ENCODE data around the gene ADH1A. TPM values are rescaled to one million over a fixed set of nuclear protein-coding genes. Genes with fewer than 3 reads are reported as not detected.

ADH1A gene
- polyA plus RNA-seq, 1 donor (not counting 4 experiments of a cell fraction or from before 2014, with no cell fraction given) = not detected

DNA sequence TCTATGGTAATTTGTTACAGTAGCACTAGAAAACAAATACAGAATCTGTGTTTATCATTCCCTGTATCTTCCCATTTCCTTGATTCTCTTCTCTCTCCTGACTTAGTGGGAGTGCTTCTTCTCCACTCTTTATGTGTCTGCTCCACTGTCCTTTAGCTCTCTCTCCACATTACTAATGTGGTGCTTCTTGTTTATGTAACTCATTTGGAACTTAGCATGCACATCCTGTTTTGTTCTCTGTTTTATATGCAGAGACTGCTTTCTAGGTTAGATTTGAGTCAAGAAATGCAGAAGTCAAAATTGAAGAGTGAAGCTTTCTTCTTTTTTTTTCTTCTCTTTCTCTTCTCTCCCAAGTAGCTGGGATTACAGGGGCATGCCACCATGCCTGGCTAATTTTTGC is 25.9 kb downstream of the ADH1A start:
- Histone ChIP-seq H3K36me3 (ENCODE audit: control insufficient read depth in 2 of 2, extremely low read depth in 1 of 2, insufficient read depth in 2 of 2, low read length in 2 of 2) (no peaks in the 10 kb centered on the region), H3K27ac (ENCODE audit: control insufficient read depth, insufficient read depth, low read length) (no peak overlapping the region), H3K27me3 (ENCODE audit: control insufficient read depth, extremely low read depth, insufficient read depth, low read length) (no peaks in the 10 kb centered on the region), H3K9ac (ENCODE audit: control insufficient read depth, extremely low read depth, insufficient read depth, low read length) (no peak overlapping the region), H3K9me3 (ENCODE audit: control insufficient read depth, low read depth, low read length) (no peaks in the 10 kb centered on the region), H3K4me1 (ENCODE audit: control insufficient read depth, extremely low read depth, insufficient read depth, low read length) (no peaks in the 10 kb centered on the region), H3K4me2 (ENCODE audit: control insufficient read depth, extremely low read depth, insufficient read depth, low read depth, low read length) (no peak overlapping the region), H4K20me1 (ENCODE audit: control insufficient read depth, extremely low read depth, insufficient read depth, low read length) (no peaks in the 10 kb centered on the region), H3K79me2 (ENCODE audit: control insufficient read depth, insufficient read depth, low read length) (no peaks in the 10 kb centered on the region), H3K4me3 (ENCODE audit: control insufficient read depth in 2 of 3, extremely low read depth in 1 of 3, insufficient read depth in 2 of 3, low read depth in 1 of 3, low read length in 3 of 3) (no peak overlapping the region), H3K9me1 (ENCODE audit: control insufficient read depth, extremely low read depth, insufficient read depth, low read length) (no peaks in the 10 kb centered on the region), H2AFZ (ENCODE audit: control insufficient read depth, low read length) (no peak overlapping the region)
- DNase-seq (ENCODE audit: low read depth, low spot score) = no peak
- dilution Hi-C loops (cut with MboI; ENCODE audit: extremely low pct_ligation_motif_present, low sequenced_read_pairs) = no loop called here
- FAIRE-seq = no peak
- no peak for TF ChIP-seq EZH2 (IDR thresholded peaks at IDR 0.05; ENCODE audit: low read length)
- TF ChIP-seq, protein P1, sequence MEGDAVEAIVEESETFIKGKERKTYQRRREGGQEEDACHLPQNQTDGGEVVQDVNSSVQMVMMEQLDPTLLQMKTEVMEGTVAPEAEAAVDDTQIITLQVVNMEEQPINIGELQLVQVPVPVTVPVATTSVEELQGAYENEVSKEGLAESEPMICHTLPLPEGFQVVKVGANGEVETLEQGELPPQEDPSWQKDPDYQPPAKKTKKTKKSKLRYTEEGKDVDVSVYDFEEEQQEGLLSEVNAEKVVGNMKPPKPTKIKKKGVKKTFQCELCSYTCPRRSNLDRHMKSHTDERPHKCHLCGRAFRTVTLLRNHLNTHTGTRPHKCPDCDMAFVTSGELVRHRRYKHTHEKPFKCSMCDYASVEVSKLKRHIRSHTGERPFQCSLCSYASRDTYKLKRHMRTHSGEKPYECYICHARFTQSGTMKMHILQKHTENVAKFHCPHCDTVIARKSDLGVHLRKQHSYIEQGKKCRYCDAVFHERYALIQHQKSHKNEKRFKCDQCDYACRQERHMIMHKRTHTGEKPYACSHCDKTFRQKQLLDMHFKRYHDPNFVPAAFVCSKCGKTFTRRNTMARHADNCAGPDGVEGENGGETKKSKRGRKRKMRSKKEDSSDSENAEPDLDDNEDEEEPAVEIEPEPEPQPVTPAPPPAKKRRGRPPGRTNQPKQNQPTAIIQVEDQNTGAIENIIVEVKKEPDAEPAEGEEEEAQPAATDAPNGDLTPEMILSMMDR (optimal IDR thresholded peaks at IDR 0.05 in 1 of 3, IDR thresholded peaks at IDR 0.05 in 1 of 3, conservative IDR thresholded peaks at IDR 0.05 in 1 of 3; ENCODE audit: extremely low read depth in 1 of 3, insufficient read depth in 2 of 3, low read length in 3 of 3) = no peak

DNA sequence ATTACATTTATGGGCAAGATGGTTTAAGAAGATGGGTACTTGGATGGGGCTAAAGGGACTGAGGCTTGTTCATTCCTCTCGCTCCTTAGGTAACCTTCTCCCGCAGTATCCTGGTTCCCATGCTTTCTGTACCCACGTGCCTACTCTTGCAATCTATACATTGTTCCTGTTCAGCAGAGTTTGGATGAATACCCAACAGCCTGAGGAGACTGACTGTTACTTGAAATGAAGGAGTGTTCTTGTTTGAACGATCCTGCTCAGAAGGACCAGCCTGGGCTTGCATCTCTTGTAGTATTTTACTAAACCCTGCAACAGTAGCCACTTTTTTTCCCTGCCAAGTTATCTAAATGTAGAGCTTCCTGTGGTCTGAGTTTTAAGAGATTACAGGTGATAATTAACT is 38.0 kb downstream of the ADH1A start:
- Histone ChIP-seq H3K4me3 (ENCODE audit: control insufficient read depth in 2 of 3, extremely low read depth in 1 of 3, insufficient read depth in 2 of 3, low read depth in 1 of 3, low read length in 3 of 3) (no peak overlapping the region), H3K36me3 (ENCODE audit: control insufficient read depth in 2 of 2, extremely low read depth in 1 of 2, insufficient read depth in 2 of 2, low read length in 2 of 2) (no peaks in the 10 kb centered on the region), H2AFZ (ENCODE audit: control insufficient read depth, low read length) (peak overlapping the region; percentile 55), H4K20me1 (ENCODE audit: control insufficient read depth, extremely low read depth, insufficient read depth, low read length) (no peaks in the 10 kb centered on the region), H3K79me2 (ENCODE audit: control insufficient read depth, insufficient read depth, low read length) (no peaks in the 10 kb centered on the region), H3K9me1 (ENCODE audit: control insufficient read depth, extremely low read depth, insufficient read depth, low read length) (no peaks in the 10 kb centered on the region), H3K9ac (ENCODE audit: control insufficient read depth, extremely low read depth, insufficient read depth, low read length) (no peak overlapping the region), H3K27ac (ENCODE audit: control insufficient read depth, insufficient read depth, low read length) (no peak overlapping the region), H3K4me1 (ENCODE audit: control insufficient read depth, extremely low read depth, insufficient read depth, low read length) (peaks cover 15% of the 10 kb centered on the region), H3K9me3 (ENCODE audit: control insufficient read depth, low read depth, low read length) (no peaks in the 10 kb centered on the region), H3K4me2 (ENCODE audit: control insufficient read depth, extremely low read depth, insufficient read depth, low read depth, low read length) (peak overlapping the region; percentile 7), H3K27me3 (ENCODE audit: control insufficient read depth, extremely low read depth, insufficient read depth, low read length) (no peaks in the 10 kb centered on the region)
- FAIRE-seq = peak; percentile 95
- dilution Hi-C loops (cut with MboI; ENCODE audit: extremely low pct_ligation_motif_present, low sequenced_read_pairs) = no loop called here
- TF ChIP-seq, protein P1 (optimal IDR thresholded peaks at IDR 0.05 in 1 of 3, IDR thresholded peaks at IDR 0.05 in 1 of 3, conservative IDR thresholded peaks at IDR 0.05 in 1 of 3; ENCODE audit: extremely low read depth in 1 of 3, insufficient read depth in 2 of 3, low read length in 3 of 3) = no peak
- TF ChIP-seq EZH2 (IDR thresholded peaks at IDR 0.05; ENCODE audit: low read length) = no peak
- DNase-seq (ENCODE audit: low read depth, low spot score) = peak; percentile 30

All from keratinocyte (primary cell).